ENCODE results near the gene ZNF536. TPM values are rescaled to one million over a fixed set of nuclear protein-coding genes. Genes with fewer than 3 reads are reported as not detected.

ZNF536 gene
- polyA plus RNA-seq, 1 donor (not counting 4 experiments of a cell fraction or from before 2014, with no cell fraction given): not detected

GRCh38 chr19:30467239-30467638, 95.1 kb downstream of the ZNF536 start:
- no peak for DNase-seq (ENCODE audit: low read depth, low spot score)
- no peak overlapping the region for H3K9ac ChIP-seq (ENCODE audit: control insufficient read depth, extremely low read depth, insufficient read depth, low read length)
- no peaks in the 10 kb centered on the region for H3K4me1 ChIP-seq (ENCODE audit: control insufficient read depth, extremely low read depth, insufficient read depth, low read length)
- H4K20me1 ChIP-seq (ENCODE audit: control insufficient read depth, extremely low read depth, insufficient read depth, low read length): no peaks in the 10 kb centered on the region
- no peaks in the 10 kb centered on the region for H3K27me3 ChIP-seq (ENCODE audit: control insufficient read depth, extremely low read depth, insufficient read depth, low read length)
- H3K79me2 ChIP-seq (ENCODE audit: control insufficient read depth, insufficient read depth, low read length): no peaks in the 10 kb centered on the region
- TF ChIP-seq EZH2 (IDR thresholded peaks at IDR 0.05; ENCODE audit: low read length): no peak
- TF ChIP-seq, protein P1, sequence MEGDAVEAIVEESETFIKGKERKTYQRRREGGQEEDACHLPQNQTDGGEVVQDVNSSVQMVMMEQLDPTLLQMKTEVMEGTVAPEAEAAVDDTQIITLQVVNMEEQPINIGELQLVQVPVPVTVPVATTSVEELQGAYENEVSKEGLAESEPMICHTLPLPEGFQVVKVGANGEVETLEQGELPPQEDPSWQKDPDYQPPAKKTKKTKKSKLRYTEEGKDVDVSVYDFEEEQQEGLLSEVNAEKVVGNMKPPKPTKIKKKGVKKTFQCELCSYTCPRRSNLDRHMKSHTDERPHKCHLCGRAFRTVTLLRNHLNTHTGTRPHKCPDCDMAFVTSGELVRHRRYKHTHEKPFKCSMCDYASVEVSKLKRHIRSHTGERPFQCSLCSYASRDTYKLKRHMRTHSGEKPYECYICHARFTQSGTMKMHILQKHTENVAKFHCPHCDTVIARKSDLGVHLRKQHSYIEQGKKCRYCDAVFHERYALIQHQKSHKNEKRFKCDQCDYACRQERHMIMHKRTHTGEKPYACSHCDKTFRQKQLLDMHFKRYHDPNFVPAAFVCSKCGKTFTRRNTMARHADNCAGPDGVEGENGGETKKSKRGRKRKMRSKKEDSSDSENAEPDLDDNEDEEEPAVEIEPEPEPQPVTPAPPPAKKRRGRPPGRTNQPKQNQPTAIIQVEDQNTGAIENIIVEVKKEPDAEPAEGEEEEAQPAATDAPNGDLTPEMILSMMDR (optimal IDR thresholded peaks at IDR 0.05 in 1 of 3, IDR thresholded peaks at IDR 0.05 in 1 of 3, conservative IDR thresholded peaks at IDR 0.05 in 1 of 3; ENCODE audit: extremely low read depth in 1 of 3, insufficient read depth in 2 of 3, low read length in 3 of 3): no peak
- dilution Hi-C loops (cut with MboI; ENCODE audit: extremely low pct_ligation_motif_present, low sequenced_read_pairs): no loop called here
- H3K27ac ChIP-seq (ENCODE audit: control insufficient read depth, insufficient read depth, low read length): no peak overlapping the region
- H3K9me3 ChIP-seq (ENCODE audit: control insufficient read depth, low read depth, low read length): peaks cover 21% of the 10 kb centered on the region
- H3K9me1 ChIP-seq (ENCODE audit: control insufficient read depth, extremely low read depth, insufficient read depth, low read length): no peaks in the 10 kb centered on the region
- no peak overlapping the region for H2AFZ ChIP-seq (ENCODE audit: control insufficient read depth, low read length)
- H3K4me2 ChIP-seq (ENCODE audit: control insufficient read depth, extremely low read depth, insufficient read depth, low read depth, low read length): no peak overlapping the region
- H3K36me3 ChIP-seq (ENCODE audit: control insufficient read depth in 2 of 2, extremely low read depth in 1 of 2, insufficient read depth in 2 of 2, low read length in 2 of 2): no peaks in the 10 kb centered on the region
- H3K4me3 ChIP-seq (ENCODE audit: control insufficient read depth in 2 of 3, extremely low read depth in 1 of 3, insufficient read depth in 2 of 3, low read depth in 1 of 3, low read length in 3 of 3): no peak overlapping the region
- no peak for FAIRE-seq

GRCh38 chr19:30469774-30470173, 97.6 kb downstream of the ZNF536 start:
- no peaks in the 10 kb centered on the region for H3K9me1 ChIP-seq (ENCODE audit: control insufficient read depth, extremely low read depth, insufficient read depth, low read length)
- no peak overlapping the region for H3K27ac ChIP-seq (ENCODE audit: control insufficient read depth, insufficient read depth, low read length)
- H2AFZ ChIP-seq (ENCODE audit: control insufficient read depth, low read length): no peak overlapping the region
- no peak overlapping the region for H3K9ac ChIP-seq (ENCODE audit: control insufficient read depth, extremely low read depth, insufficient read depth, low read length)
- TF ChIP-seq, protein P1 (optimal IDR thresholded peaks at IDR 0.05 in 1 of 3, IDR thresholded peaks at IDR 0.05 in 1 of 3, conservative IDR thresholded peaks at IDR 0.05 in 1 of 3; ENCODE audit: extremely low read depth in 1 of 3, insufficient read depth in 2 of 3, low read length in 3 of 3): no peak
- no peak for TF ChIP-seq EZH2 (IDR thresholded peaks at IDR 0.05; ENCODE audit: low read length)
- dilution Hi-C loops (cut with MboI; ENCODE audit: extremely low pct_ligation_motif_present, low sequenced_read_pairs): no loop called here
- DNase-seq (ENCODE audit: low read depth, low spot score): no peak
- H4K20me1 ChIP-seq (ENCODE audit: control insufficient read depth, extremely low read depth, insufficient read depth, low read length): no peaks in the 10 kb centered on the region
- H3K9me3 ChIP-seq (ENCODE audit: control insufficient read depth, low read depth, low read length): peaks cover 14% of the 10 kb centered on the region
- no peak overlapping the region for H3K4me2 ChIP-seq (ENCODE audit: control insufficient read depth, extremely low read depth, insufficient read depth, low read depth, low read length)
- H3K27me3 ChIP-seq (ENCODE audit: control insufficient read depth, extremely low read depth, insufficient read depth, low read length): no peaks in the 10 kb centered on the region
- H3K4me1 ChIP-seq (ENCODE audit: control insufficient read depth, extremely low read depth, insufficient read depth, low read length): no peaks in the 10 kb centered on the region
- H3K4me3 ChIP-seq (ENCODE audit: control insufficient read depth in 2 of 3, extremely low read depth in 1 of 3, insufficient read depth in 2 of 3, low read depth in 1 of 3, low read length in 3 of 3): no peak overlapping the region
- no peak for FAIRE-seq
- no peaks in the 10 kb centered on the region for H3K36me3 ChIP-seq (ENCODE audit: control insufficient read depth in 2 of 2, extremely low read depth in 1 of 2, insufficient read depth in 2 of 2, low read length in 2 of 2)
- H3K79me2 ChIP-seq (ENCODE audit: control insufficient read depth, insufficient read depth, low read length): no peaks in the 10 kb centered on the region

Data from keratinocyte (primary cell).